Posterior vena cava (tissue), 2 donors: ENCODE results near the gene PPA2. TPM values are rescaled to one million over a fixed set of nuclear protein-coding genes. Genes with fewer than 3 reads are reported as not detected.
"Not testable (repeated sequence)": the region's sequence is repeated elsewhere in the genome, so short reads cannot be mapped to it uniquely, and the experiment has no call there.

Source experiments
- DNase-seq: peaks from one replicate; pipeline ENCODE4 v3.0.0-alpha.2; 2020; ENCODE audit warnings: low spot score
- intact Hi-C, 2 donors: fragments of 100-400 bp; cut with DNase I; formaldehyde crosslinking; loops; one replicate each; pipeline versions ENCODE4 v1.14.1 to v1.14.2; 2022 to 2023
- long read RNA-seq, 2 donors: library from polyadenylated mRNA; unstranded; transcript quantifications; one replicate each; pipeline ENCODE4 v2.0.0, GENCODE V29; 2020 to 2021
- total RNA-seq, 2 donors: library from RNA; stranded (reverse); fragmentation: NEBNext Ultra II Directional; extraction: Animal tissue kit (Norgen Biotek cat#: 25700); gene quantifications; one replicate each; pipeline ENCODE4 v1.2.1, GENCODE V29; 2021
- donor health status: DM: yes; HTN: yes; CAD: no.
- donor health status: DM: yes; HTN: yes; CAD: no.

Gene PPA2
- 10 to 100 TPM; 67.2 to 91.3 TPM for total RNA-seq
- long read RNA-seq, donor 1, transcript PPA2-201 (12 exons, 1,684 nt) = major isoform, 14 of 24 reads
- long read RNA-seq, donor 1, partial matches to known transcripts = 0 of 24 reads
- long read RNA-seq, donor 1, other reads (novel, unspliced or antisense) = 6 of 24 reads
- long read RNA-seq, donor 2, transcript PPA2-201 (12 exons, 1,684 nt) = major isoform, 75 of 105 reads
- long read RNA-seq, donor 2, partial matches to known transcripts = 1 of 105 reads
- long read RNA-seq, donor 2, other reads (novel, unspliced or antisense) = 23 of 105 reads

- DNase-seq = peak; percentile 97
- intact Hi-C loops = loop anchor here in 1 of 2 donors (5.0 kb wide), 1 partner anchor 326 kb away; the partner anchor contains the start of gene TET2
These were observed at the start of gene PPA2 for GRCh38 chr4:105473324-105474098. PPA2 (minus strand) TSS chr4:105474062; CDS start chr4:105474050, 12 bp downstream.

GRCh38 chr4:105520819-105521790, 47.2 kb upstream of the PPA2 start:
- intact Hi-C loops = loop anchor here in 1 of 2 donors (5.0 kb wide), 1 partner anchor 146 kb away; no protein-coding TSS in a partner anchor
- DNase-seq = no peak

GRCh38 chr4:105510245-105510644, 36.4 kb upstream of the PPA2 start:
- intact Hi-C loops = no loop called here
- DNase-seq = no peak

GRCh38 chr4:105509714-105510113, 35.9 kb upstream of the PPA2 start:
- DNase-seq = no peak
- intact Hi-C loops = no loop called here

- intact Hi-C loops = no loop called here
- no peak for DNase-seq
These were observed 35.4 kb upstream of the PPA2 start for GRCh38 chr4:105509291-105509690.

GRCh38 chr4:105504744-105505143, 30.9 kb upstream of the PPA2 start:
- intact Hi-C loops = no loop called here
- no peak for DNase-seq

- intact Hi-C loops = no loop called here
- DNase-seq = no peak
These were observed 29.6 kb upstream of the PPA2 start for GRCh38 chr4:105503484-105503883.

- intact Hi-C loops = no loop called here
- no peak for DNase-seq
These were observed 23.0 kb upstream of the PPA2 start for GRCh38 chr4:105496899-105497298.

GRCh38 chr4:105495667-105496066, 21.8 kb upstream of the PPA2 start:
- intact Hi-C loops = no loop called here
- no peak for DNase-seq

GRCh38 chr4:105490523-105490922, 16.7 kb upstream of the PPA2 start:
- intact Hi-C loops = no loop called here
- DNase-seq = no peak

- DNase-seq = no peak
- intact Hi-C loops = no loop called here
These were observed 10.0 kb upstream of the PPA2 start for GRCh38 chr4:105483840-105484239.

GRCh38 chr4:105474099-105474518, 247 bp upstream of the PPA2 start:
- intact Hi-C loops = loop anchor here in 1 of 2 donors (5.0 kb wide), 1 partner anchor 327 kb away; the partner anchor contains the start of gene TET2
- peak; percentile 97 for DNase-seq

- intact Hi-C loops = loop anchor here in 1 of 2 donors (5.0 kb wide), 1 partner anchor 326 kb away; the partner anchor contains the start of gene TET2
- no peak for DNase-seq
These were observed 965 bp downstream of the PPA2 start for GRCh38 chr4:105472871-105473323.

GRCh38 chr4:105471566-105472176, 2.2 kb downstream of the PPA2 start:
- no peak for DNase-seq
- intact Hi-C loops = loop anchor here in 1 of 2 donors (5.0 kb wide), 1 partner anchor 324 kb away; the partner anchor contains the start of gene TET2

GRCh38 chr4:105470766-105471165, 3.1 kb downstream of the PPA2 start:
- DNase-seq = no peak
- intact Hi-C loops = loop anchor here in 1 of 2 donors (5.0 kb wide), 1 partner anchor 323 kb away; the partner anchor contains the start of gene TET2

GRCh38 chr4:105469736-105470135, 4.1 kb downstream of the PPA2 start:
- DNase-seq = no peak
- intact Hi-C loops = loop anchor here in 1 of 2 donors (5.0 kb wide), 1 partner anchor 322 kb away; the partner anchor contains the start of gene TET2

GRCh38 chr4:105466580-105466979, 7.3 kb downstream of the PPA2 start:
- intact Hi-C loops = no loop called here

GRCh38 chr4:105464563-105464962, 9.3 kb downstream of the PPA2 start:
- DNase-seq, intact Hi-C loops: not testable (repeated sequence)

More at GRCh38 chr4:105466580-105466979, 7.3 kb downstream of the PPA2 start:
- no peak for DNase-seq
